Testis (tissue), 2 donors: Measurements from ENCODE around the gene LAMA5.

Experiments used
- CTCF ChIP-seq, 3 experiments: fragments of 450-650 bp in 2 of 3; fragments of 200-600 bp in 1 of 3; sonication (generic) in 1 of 3; IDR thresholded peaks; one replicate each; pipeline ENCODE4 v1.5.1; 2016 to 2019; ENCODE audit warnings: antibody characterized with exemption in 3 of 3, mild to moderate bottlenecking in 2 of 3, moderate library complexity in 1 of 3
- POLR2A ChIP-seq: fragments of 450-650 bp; IDR thresholded peaks from one replicate; pipeline ENCODE4 v1.6.1; 2017; ENCODE audit warnings: antibody characterized with exemption, mild to moderate bottlenecking, moderate library complexity

GRCh38 chr20:62285151-62285550, 82.0 kb downstream of the LAMA5 start:
- no peak for TF ChIP-seq POLR2A
- no peak for TF ChIP-seq CTCF (IDR thresholded peaks at IDR 0.05)
